CD4-positive, alpha-beta T cell (primary cell): Measurements from ENCODE around the gene GPR176. TPM values are rescaled to one million over a fixed set of nuclear protein-coding genes. Genes with fewer than 3 reads are reported as not detected.

Experiments used
- ATAC-seq: fragments of 200-7000 bp; cut with Tn5 transposase; one replicate; pipeline ENCODE4 v1.10.0; 2022; ENCODE audit warnings: mild to moderate bottlenecking; ENCODE audit not compliant: poor library complexity
- CTCF ChIA-PET: fragments of 350-600 bp; sonication (Branson Sonifier 250); formaldehyde crosslinking; loops from one replicate; lab custom pipeline; 2021; ENCODE audit warnings: antibody characterized with exemption, inconsistent platforms; lab: Charles Lee
- POLR2A ChIA-PET: fragments of 350-600 bp; sonication (Branson Sonifier 250); formaldehyde crosslinking; loops from one replicate; lab custom pipeline; 2021; ENCODE audit warnings: antibody characterized with exemption, inconsistent platforms; lab: Charles Lee
- DNase-seq, 14 experiments: peaks; one replicate each; pipeline ENCODE4 v3.0.0-alpha.2; 2013 to 2020; ENCODE audit warnings: mixed read lengths in 2 of 14
- H3K27ac ChIP-seq, 2 donors: one replicate each; pipeline versions ENCODE4 v1.5.1 to v1.7.0; 2013; ENCODE audit warnings: low read length in 2 of 2, low read depth in 1 of 2, mild to moderate bottlenecking in 1 of 2
- H3K27me3 ChIP-seq, 2 experiments: 1 replicate in 1 of 2; 2 replicates in 1 of 2; pipeline versions ENCODE4 v1.6.1 to v1.7.0; 2013; ENCODE audit warnings: low read length in 2 of 2, control low read depth in 1 of 2, mild to moderate bottlenecking in 1 of 2, moderate library complexity in 1 of 2; ENCODE audit not compliant: insufficient read depth in 2 of 2, control insufficient read depth in 1 of 2
- H3K36me3 ChIP-seq: one replicate; pipeline ENCODE4 v1.6.1; 2013; ENCODE audit warnings: low read length, control low read depth; ENCODE audit not compliant: insufficient read depth
- H3K4me1 ChIP-seq: one replicate; pipeline ENCODE4 v1.6.1; 2013; ENCODE audit warnings: low read length, control low read depth; ENCODE audit not compliant: insufficient read depth
- H3K4me3 ChIP-seq: one replicate; pipeline ENCODE4 v1.5.1; 2013; ENCODE audit warnings: mild to moderate bottlenecking, low read length, moderate library complexity
- H3K9me3 ChIP-seq, 2 experiments: 1 replicate in 1 of 2; 2 replicates in 1 of 2; pipeline versions ENCODE4 v1.6.1 to v1.7.0; 2013; ENCODE audit warnings: low read length in 2 of 2, mild to moderate bottlenecking in 2 of 2, control low read depth in 1 of 2, moderate library complexity in 1 of 2; ENCODE audit not compliant: control insufficient read depth in 1 of 2, insufficient read depth in 1 of 2
- H3K27ac Mint-ChIP-seq: one replicate; pipeline ENCODE4 v1.8.0; 2020; ENCODE audit warnings: mixed read lengths
- H3K27me3 Mint-ChIP-seq: one replicate; pipeline ENCODE4 v1.8.0; 2021; ENCODE audit warnings: mixed read lengths
- H3K36me3 Mint-ChIP-seq: one replicate; pipeline ENCODE4 v1.8.0; 2021; ENCODE audit warnings: low read depth, mixed read lengths
- H3K4me1 Mint-ChIP-seq: one replicate; pipeline ENCODE4 v1.8.0; 2021; ENCODE audit warnings: low read depth, mixed read lengths
- H3K4me3 Mint-ChIP-seq: one replicate; pipeline ENCODE4 v1.8.0; 2020; ENCODE audit warnings: mild to moderate bottlenecking, mixed read lengths
- H3K9me3 Mint-ChIP-seq: one replicate; pipeline ENCODE4 v1.8.0; 2020; ENCODE audit warnings: mixed read lengths
- intact Hi-C, 2 experiments: fragments of 100-400 bp; cut with DNase I in 1 of 2; cut with micrococcal nuclease in 1 of 2; formaldehyde crosslinking; loops; one replicate each; pipeline versions ENCODE4 v1.15.1 to v1.9.0; 2023 to 2025; cut with DNase I, micrococcal nuclease
- total RNA-seq, 174 experiments: library from RNA in 2 of 174; stranded (reverse) in 2 of 174; gene quantifications; one replicate each; pipeline ENCODE4 v1.2.3 and lab custom pipeline; 2021 to 2026
- TF ChIP-seq, protein P1 (sequence below): fragments of 200-600 bp; IDR thresholded peaks from one replicate; pipeline ENCODE4 v1.8.0; 2022; ENCODE audit warnings: antibody characterized with exemption, mild to moderate bottlenecking

Gene GPR176
- total RNA-seq, 2 experiments from 2014 or later = not detected

DNA sequence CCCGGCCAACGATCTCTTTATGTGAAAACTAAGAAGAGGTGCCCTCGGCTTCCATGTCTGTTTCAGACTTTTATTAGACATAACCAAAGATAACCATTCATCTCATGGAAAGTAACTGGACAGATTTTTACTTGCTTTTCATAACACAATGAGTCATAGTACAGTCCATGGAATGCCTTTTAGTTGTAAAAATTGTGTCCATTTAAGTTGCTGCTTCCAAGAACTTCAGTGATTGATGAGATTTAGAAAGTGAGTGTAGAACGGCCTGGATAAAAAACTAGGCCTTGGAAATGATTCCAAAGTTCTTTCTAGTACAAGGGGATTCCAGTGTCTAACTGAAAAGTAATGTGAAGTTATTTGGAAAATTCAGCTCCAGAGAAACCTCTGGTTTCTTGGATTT is 24.7 kb upstream of the GPR176 start:
- H3K27ac ChIP-seq = no peak overlapping the region
- TF ChIP-seq, protein P1, sequence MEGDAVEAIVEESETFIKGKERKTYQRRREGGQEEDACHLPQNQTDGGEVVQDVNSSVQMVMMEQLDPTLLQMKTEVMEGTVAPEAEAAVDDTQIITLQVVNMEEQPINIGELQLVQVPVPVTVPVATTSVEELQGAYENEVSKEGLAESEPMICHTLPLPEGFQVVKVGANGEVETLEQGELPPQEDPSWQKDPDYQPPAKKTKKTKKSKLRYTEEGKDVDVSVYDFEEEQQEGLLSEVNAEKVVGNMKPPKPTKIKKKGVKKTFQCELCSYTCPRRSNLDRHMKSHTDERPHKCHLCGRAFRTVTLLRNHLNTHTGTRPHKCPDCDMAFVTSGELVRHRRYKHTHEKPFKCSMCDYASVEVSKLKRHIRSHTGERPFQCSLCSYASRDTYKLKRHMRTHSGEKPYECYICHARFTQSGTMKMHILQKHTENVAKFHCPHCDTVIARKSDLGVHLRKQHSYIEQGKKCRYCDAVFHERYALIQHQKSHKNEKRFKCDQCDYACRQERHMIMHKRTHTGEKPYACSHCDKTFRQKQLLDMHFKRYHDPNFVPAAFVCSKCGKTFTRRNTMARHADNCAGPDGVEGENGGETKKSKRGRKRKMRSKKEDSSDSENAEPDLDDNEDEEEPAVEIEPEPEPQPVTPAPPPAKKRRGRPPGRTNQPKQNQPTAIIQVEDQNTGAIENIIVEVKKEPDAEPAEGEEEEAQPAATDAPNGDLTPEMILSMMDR = no peak
- H3K4me3 ChIP-seq = no peak overlapping the region
- Mint-ChIP-seq H3K4me1 (no peaks in the 10 kb centered on the region), H3K4me3 (no peak overlapping the region), H3K27me3 (no peaks in the 10 kb centered on the region), H3K9me3 (no peaks in the 10 kb centered on the region), H3K36me3 (peaks cover 79% of the 10 kb centered on the region), H3K27ac (no peak overlapping the region)
- no peak for DNase-seq
- H3K36me3 ChIP-seq = peaks cover 39% of the 10 kb centered on the region
- no peaks in the 10 kb centered on the region for H3K27me3 ChIP-seq
- ChIA-PET POLR2A (no interaction called here), CTCF (no interaction called here)
- no peak for ATAC-seq
- intact Hi-C loops = no loop called here
- no peaks in the 10 kb centered on the region for H3K9me3 ChIP-seq
- no peaks in the 10 kb centered on the region for H3K4me1 ChIP-seq

DNA sequence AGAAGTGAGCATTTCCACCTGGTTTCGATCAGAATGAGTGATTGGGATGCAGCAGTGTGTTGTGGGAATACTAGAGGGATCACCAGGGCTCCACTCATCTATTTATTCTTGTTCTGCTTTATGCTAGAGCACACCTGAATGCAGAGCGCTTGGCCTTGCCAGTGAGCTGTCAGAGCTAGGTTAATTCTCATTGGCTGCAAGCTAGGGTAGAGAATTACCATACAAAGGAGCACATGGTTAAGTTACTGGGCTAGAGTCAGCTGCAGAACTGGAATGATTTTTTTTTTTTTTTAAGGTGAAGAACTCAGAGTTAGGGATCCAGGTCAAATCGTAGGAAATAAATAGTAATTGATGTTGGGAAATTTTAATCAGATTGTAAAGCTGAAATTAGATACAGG is 22.7 kb upstream of the GPR176 start:
- no peaks in the 10 kb centered on the region for H3K27me3 Mint-ChIP-seq
- POLR2A ChIA-PET = no interaction called here
- TF ChIP-seq, protein P1 = no peak
- Histone ChIP-seq H3K4me3 (no peak overlapping the region), H3K36me3 (peaks cover 41% of the 10 kb centered on the region), H3K4me1 (no peaks in the 10 kb centered on the region), H3K27me3 (no peaks in the 10 kb centered on the region), H3K27ac (no peak overlapping the region), H3K9me3 (no peaks in the 10 kb centered on the region)
- CTCF ChIA-PET = no interaction called here
- no peak overlapping the region for H3K27ac Mint-ChIP-seq
- no peak overlapping the region for H3K4me3 Mint-ChIP-seq
- intact Hi-C loops = no loop called here
- peaks cover 74% of the 10 kb centered on the region for H3K36me3 Mint-ChIP-seq
- no peaks in the 10 kb centered on the region for H3K4me1 Mint-ChIP-seq
- DNase-seq = no peak
- no peaks in the 10 kb centered on the region for H3K9me3 Mint-ChIP-seq
- ATAC-seq = no peak

DNA sequence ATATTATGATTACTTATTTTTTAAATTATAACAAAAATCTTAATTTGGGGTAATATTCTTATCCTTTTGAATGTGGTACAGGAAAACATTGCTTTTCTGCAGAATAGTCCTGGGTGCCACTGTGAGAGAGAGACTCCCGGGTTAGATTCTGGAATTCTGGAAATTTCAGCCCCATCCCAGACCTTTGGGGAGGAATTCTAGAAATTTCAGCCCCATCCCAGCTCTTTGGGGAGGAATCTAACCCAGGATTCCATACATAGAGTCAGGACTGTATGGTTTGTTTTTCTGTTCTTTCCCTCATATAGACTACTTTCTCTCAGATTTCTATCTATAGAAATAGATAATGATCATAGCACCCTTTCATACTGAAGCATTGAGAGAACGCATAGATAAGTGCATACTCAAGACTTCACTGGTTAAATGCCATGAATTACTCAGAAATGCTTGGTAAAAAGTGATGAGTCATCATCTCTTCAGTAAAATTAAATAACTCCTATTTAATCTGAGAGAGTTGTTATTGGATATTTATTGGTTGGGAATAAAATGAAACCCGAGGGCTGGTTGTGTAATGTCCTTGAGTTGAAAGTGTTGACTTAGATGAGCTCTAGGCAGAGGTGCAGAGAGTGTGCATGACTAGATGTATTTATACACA is 22.2 kb upstream of the GPR176 start:
- H3K9me3 Mint-ChIP-seq = no peaks in the 10 kb centered on the region
- no peaks in the 10 kb centered on the region for H3K9me3 ChIP-seq
- intact Hi-C loops = no loop called here
- no peak overlapping the region for H3K4me3 Mint-ChIP-seq
- H3K4me3 ChIP-seq = no peak overlapping the region
- DNase-seq = no peak
- POLR2A ChIA-PET = no interaction called here
- CTCF ChIA-PET = no interaction called here
- H3K36me3 ChIP-seq = peaks cover 41% of the 10 kb centered on the region
- H3K27ac ChIP-seq = no peak overlapping the region
- no peak overlapping the region for H3K27ac Mint-ChIP-seq
- no peaks in the 10 kb centered on the region for H3K4me1 ChIP-seq
- no peak for ATAC-seq
- no peaks in the 10 kb centered on the region for H3K4me1 Mint-ChIP-seq
- no peaks in the 10 kb centered on the region for H3K27me3 ChIP-seq
- TF ChIP-seq, protein P1 = no peak
- peaks cover 70% of the 10 kb centered on the region for H3K36me3 Mint-ChIP-seq
- H3K27me3 Mint-ChIP-seq = no peaks in the 10 kb centered on the region
